NCI-H1436 treated with DMSO at 0.1 percent for 48 hours (cell line): ENCODE results near the gene CNTN4.

ENCODE experiments used
- DNase-seq: peaks from one replicate; lab custom pipeline; 2025; lab: John Stamatoyannopoulos, UW

The CNTN4 gene

DNA sequence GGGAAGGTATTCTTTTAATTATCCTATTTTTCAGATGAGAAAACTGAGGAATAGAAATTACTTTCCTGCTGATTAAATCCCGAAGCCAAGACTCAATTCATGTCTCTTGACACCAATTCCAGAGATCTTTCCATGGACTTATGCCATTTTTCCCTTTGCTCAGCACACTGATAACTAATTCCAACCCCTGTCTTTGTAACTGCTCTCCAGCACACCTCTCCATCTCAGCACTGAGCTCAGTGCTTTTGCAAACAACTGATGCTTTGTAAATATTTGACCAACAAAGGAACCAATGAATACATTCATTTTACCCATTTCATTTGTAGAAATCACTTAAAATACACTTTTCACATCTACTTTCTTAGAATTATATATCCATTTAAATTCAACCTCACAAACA is 762.5 kb downstream of the CNTN4 start:
- DNase-seq = no peak

DNA sequence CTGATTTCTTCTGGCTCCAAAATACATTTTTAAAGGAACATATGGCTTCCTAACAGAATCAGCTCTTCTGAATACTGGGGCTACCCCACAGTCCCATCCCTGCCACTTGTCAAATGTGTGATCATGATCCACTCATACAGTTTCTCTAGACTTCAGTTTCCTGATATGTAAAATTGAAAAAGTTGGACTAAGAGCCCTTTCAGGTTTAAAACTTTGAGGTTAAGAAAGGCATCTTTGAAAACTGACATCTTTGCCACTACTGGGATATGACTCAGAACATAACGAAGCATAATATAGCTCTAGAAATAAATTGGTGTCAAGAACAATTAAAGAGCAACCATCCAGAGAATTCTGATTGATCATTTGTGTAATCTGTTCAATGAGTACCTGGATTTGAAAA is 763.3 kb downstream of the CNTN4 start:
- no peak for DNase-seq

DNA sequence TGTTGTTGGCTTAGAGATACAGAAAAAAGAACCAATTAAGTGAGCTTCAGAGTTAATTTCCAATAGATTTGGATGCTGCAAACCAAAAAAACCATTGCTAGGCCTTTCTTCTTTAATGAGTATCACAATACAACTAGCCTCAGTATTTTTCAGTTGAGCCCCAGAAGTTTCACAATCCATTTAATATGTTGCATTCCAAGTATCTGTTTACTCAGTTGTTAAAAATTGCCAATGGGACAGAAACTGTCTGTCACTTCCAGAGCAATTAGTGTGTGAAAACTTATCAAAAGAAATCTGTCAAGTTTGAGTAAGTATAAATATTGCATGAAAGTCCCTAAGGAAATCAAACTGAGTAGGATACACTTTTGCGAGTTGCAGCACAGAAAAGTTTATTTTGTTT is 763.7 kb downstream of the CNTN4 start:
- no peak for DNase-seq

DNA sequence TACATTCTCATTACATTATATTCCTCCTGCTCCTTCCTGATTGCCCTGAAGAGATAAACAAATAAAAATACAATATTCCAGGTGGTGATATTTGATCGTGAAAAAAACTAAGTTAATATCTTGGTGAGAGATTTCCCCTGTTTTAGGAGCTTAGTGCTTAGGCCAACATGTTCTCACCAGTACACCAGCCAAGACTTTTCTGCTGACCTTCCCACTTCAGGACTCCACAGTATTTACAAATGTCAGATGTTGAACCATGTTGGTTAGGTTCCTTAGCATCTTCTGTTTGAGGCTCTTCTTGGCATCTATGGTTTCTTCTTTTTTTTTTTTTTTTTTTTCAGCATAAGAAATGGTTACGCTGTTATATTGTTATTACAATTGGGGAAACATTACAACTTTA is 764.5 kb downstream of the CNTN4 start:
- no peak for DNase-seq

DNA sequence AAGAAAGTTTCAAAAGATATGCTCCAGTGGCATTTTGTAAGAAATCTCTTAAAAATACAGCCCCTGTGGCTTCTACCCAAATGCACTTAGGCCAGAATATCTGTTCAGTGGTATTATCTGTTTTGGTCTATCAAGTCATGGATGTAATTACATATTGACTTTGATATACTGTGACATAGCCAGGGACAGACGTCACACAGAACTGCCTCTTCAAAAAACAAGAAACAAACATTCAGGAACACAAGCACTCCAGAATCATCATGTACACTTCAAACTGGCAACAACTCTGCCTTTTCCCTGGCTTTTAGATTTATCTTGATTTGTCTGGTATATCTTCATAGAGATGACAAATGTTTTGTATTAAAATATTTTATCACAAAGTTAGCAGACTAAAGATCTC is 771.2 kb downstream of the CNTN4 start:
- DNase-seq = no peak

DNA sequence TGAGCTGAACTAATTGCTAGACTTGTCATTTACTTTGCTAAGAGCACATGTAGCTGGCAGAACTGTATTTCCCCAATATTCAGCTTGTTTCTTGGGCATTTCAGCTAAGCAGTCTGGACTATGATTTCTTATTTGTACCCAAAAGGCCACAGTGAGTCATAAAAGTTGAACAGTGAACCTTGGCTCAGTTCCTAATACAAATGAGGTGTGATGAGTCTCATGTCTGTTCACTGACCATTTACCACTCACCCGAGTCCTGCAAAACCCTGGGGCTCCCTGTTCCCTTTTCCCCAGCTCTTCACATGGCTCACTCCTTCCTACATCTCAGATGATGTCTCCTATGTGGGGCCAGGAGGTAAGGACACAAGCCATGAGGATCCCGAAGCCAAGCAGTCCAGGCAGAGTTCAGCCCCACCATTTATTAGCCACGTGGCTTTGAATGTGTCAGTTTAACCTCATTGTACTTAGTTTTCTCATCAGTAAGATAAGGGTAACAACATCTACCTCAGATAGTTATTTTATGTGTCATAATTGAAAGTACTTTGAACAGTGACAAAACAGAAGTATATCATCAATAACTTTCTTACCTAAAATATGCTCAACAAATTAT is 772.2 kb downstream of the CNTN4 start:
- no peak for DNase-seq

DNA sequence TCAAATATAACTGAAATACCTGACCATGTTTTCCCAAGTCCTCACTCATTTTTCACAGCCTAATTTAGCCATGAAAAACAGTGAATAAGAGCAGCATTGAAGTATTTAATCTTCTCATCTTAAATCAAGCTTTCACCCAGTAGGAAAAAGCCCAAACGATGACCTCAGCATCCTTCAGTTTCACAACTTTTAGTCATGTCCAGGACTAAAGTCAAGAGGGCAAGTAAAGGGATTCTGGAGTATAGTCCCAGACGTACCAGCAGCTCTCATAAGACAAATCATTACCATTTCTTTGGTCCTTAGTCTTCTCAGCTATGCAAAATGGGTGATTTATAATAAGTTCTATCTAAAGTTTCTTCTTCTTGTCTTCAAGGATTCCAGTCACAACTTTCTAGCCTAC is 774.2 kb downstream of the CNTN4 start:
- DNase-seq = no peak

DNA sequence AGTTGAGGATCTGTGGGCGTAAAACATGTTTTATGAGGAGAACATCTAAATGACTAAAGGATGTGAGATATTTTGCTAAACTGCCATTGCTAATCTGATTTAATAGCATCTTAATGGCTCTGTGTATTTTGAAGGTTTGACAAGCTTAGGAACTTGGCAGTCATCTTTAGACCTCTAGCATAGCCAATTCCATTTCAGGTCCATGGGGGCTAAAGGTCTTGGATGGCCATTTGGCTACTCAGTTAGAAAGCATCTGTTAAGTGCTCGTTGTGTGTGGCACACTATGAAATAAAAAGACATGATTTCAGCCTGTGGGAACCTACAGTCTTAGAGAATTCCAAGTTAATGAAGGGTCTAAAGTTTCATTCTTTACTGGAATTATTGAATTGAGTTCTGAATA is 775.3 kb downstream of the CNTN4 start:
- no peak for DNase-seq

DNA sequence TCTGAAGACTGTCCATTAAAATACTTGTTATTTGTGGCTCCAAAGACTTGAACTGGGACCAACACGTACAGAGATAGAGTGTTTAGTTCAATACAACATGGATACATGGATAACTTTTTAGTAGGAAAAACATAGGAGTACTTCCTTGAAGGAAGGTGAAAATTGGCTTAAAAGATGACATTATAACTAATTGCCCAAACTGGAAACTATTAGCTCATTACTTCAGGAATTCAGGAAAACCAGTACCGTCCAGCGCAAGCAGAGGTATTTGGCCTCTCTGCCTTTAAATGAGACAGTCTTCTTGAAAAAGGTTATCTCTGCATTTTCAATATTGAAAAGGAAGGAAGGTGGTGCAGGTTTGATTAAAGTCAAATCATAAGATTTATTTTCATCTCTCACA is 777.0 kb downstream of the CNTN4 start:
- DNase-seq = no peak

DNA sequence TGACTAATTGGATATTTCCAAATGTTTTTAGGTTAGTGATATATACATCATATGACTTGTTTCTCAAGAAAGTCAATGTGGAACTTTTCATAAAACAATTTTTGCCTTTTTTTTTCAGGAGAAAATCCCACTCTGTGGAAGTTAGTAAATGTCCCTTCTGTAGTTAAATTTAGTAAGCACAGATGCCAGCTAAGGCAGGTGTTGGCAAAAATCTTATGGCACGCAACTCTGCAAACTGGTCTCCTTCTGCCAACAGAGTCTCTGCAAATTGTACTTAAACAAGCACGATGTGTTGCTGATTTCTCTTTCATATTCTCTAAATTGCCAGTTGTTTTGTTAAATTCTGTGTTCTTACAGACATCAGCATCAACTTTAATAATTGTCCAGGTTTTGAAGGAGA is 777.7 kb downstream of the CNTN4 start:
- no peak for DNase-seq

DNA sequence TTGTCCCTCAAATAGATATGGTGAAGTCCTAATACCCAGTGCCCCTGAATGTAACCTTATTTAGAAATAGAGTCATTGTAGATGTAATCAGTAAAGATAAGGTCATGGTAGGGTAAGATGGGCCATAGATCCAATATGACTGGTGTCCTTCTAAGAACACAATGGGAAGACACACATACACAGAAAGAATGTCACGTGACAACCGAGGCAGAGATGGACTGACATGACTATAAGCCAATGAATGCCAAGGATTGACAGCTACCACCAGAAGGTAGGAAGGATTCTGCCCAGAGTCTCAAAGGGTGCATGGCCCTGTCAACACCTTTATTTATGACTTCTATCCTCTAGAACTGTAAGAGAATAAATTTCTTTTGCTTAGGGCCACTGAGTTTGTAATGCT is 780.4 kb downstream of the CNTN4 start:
- no peak for DNase-seq

DNA sequence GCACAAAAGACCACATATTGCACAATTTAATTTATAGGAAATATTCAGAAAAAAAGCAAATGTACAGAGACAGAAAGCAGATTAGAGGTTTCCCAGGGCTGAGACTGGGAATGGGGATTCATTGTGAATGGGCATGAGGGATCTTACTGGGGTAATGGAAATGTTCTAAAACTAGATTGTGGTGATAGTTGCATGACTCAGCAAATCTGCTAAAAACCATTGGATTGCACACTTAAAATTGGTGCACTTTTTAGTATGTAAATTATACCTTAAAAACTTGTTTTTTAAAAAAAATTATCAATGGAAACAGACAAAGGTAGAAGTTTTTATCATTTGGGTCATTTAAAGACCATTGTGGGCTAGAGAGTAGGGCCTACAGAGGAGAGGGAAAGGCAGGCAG is 780.9 kb downstream of the CNTN4 start:
- DNase-seq = no peak

DNA sequence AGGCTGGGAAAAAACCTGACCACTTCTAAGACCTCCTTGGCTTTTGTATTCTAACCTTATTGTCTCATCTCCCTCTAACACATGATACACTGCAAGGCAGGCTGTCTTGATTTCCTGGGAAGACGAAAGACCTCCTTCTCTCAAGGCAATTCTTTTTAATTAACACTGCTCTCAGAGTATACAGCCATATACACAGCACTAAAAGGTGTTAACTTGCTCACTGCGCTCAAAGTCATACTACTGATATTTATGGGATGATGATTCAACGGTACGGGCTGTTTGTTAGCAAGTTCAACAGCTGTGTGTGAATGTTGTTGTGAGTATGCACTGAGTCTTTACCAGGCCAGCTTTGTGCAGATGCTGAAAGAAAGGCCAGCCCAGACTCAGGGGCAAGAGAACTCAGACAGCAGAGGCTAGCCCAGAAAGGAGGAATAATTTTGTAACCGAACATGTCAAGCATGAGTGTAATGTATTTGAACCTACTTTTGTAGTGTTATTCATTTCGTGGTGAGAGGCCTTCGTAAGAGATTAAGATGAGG is 781.6 kb downstream of the CNTN4 start:
- no peak for DNase-seq

DNA sequence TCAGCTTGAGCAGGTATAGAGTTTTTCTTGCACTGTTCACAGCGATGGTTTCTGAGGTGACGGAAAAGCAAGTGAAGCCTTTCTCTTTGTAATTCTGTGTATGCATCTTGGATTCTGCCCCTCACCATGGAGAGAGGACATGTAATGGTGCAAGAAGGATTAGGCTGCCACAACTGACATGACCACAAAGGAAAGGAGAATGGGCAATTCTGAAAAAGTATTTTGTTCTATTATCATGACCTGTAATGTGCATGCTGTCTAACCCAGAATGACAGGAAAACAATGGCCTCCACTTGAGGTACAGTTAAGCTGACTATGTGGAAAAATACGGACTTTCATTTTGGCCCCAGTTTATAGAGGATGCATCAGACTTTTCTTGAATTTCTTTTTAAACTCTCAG is 784.6 kb downstream of the CNTN4 start:
- no peak for DNase-seq

DNA sequence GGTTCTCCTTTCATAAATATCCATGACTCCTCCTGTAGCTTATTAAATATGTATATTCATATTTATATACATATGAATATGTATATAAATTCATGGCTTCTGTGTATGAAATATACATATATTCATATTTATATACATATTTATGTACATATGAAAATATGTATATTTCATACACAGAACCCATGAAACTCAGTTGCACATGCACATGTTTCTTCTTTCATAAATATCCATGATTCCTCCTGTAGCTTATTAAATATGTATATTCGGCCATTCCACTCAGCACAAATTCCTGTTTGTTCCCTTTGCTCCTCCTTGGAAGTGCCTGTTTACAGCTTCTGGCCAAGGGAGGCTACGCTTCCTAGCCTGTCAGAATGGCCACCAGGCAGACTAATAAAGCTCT is 789.9 kb downstream of the CNTN4 start:
- DNase-seq = no peak

DNA sequence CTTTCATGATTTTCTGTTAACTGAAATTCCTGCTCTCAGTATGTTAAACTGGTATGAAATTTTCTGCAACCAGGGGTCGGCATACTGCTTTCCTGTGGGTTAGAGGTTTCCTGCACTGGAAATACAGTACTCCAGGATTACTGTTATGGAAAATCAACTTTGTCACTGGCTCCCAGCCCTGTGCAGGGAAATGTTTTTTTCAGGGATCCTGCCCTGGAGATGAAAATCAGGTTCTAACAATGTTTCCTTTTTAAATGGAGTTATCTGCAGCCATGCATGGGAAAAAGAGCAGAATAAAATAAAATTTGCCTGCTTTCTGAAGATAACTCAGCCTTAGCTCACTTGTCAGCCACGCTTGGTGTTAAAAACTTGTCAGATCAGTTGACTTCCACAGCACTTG is 791.1 kb downstream of the CNTN4 start:
- DNase-seq = no peak

DNA sequence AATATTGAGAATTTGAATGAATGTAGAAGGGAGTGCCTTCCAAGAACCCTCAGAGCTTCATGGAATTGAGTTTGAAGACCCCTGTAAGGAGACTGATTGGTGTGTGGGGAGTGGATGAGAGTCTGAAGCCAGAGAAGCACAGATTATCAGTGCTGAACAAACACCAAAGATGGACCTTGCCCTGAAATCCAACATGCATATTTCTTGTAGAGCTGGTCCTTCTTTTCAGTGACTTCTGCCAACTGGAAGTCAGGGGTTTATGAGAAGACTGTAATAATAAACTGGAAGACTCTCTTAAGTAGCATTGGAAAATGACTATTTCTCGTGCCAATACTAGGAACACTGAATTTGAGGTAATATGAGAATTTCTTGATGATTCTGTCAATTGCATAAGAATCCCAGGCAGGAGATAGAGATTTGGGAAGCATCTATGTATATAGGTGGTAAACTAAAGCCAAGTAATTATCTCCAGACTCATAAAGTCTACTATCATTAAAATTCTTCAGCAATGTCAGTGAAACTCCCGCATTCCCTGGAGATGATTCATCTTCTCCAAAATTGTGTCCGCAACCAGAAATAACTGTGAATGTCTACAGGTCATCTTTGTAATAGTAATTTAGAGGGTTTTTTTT is 797.8 kb downstream of the CNTN4 start:
- no peak for DNase-seq

DNA sequence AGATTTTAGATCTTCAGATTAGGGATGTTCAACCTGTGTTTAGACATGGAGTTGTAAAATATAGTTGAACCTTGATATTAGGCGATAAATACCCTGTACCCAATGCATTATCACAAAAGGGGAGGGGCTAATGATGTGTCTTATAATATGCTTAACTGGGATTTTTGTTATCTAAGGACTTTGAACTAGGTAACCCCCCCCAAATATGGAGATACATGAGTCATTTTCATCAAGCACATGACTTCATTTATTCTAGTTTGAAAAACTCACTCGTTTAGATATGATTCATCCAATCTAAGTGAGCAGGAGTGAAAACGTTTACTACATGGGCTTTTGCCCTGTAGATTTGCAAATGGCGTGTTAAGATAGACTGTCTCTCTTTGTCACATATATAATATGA is 799.2 kb downstream of the CNTN4 start:
- no peak for DNase-seq

DNA sequence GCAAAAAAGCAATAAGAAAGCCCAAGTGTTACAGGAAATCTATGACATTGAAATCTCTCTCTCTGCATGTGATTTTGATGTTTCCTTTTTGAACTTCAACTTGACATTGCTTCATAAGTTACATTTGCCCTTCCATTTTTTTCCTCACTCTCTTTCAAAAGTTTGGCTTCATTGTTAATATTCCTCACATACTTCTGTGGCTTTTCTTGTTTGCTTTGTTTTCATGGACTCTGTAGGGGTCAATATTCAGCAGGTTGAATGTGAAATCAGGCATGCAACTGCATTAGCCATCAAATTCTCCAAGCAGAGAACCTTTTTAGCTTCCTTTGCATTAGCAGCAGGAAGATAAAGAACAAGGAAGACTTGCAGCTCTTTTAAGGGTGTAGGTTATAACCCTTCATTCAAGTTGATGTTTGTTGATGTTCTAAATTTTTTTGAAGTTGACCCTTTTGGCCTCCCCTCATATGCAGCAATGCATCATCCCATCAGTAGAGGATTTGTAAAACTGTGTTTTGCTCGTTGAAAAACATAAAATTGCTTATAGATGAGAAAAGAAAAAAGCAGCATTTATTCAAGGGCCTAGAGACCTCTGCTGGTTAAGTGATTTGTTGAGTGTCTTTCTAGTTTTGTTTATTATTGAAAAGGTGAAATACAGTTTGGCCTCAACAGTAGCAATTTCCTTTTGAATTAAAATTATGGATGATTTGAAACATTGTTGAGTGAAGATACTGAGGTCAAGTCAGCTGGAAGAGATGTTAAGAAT is 800.1 kb downstream of the CNTN4 start:
- DNase-seq = no peak

DNA sequence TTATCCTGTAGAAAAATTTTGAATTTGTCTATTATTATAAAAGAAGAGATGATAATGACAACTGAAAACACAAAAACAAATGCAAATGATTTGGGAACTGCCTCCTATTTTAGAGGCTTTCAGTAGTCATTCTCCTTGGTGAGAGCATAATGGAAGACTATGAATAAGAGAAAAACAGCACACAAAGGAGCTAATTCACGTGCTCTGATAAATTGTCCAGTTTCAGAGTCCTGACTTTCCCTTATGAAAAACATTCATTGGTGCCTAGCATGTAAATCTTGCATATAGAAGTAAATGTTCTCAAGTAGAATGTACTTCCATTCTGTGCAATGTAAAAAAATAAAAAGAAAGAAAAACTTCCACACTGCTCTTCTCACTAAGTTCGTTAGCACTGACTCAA is 805.4 kb downstream of the CNTN4 start:
- no peak for DNase-seq

DNA sequence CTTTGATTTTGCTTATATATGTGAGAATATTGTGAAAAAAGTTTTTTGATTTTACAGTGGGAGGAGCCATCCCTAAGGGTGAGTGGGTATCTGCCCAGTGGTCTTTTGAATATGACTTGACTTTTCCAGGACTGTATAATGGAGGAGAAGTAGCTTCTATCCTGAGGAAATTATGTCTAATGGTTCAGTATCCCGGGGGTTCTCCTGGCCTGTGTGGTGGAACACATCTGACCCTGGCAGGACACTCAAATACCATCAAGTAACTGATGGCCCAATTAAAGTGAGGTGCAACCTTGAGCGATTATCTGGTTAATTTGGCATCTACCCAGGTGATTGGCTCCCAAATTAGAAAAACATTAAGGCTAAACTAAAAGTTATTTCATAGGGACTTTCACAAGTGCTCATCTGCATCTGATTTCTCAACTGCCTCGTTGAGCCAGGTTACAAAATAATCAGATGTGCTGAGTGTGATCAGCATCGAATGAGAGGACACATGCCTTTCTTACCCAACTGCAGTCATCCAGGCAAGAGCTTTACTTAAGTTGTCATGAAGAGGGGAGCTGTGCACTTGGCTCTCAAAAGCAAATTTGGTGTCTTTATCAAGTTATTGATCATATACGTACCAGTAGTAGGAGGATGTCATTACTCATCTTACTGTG is 810.2 kb downstream of the CNTN4 start:
- DNase-seq = no peak

DNA sequence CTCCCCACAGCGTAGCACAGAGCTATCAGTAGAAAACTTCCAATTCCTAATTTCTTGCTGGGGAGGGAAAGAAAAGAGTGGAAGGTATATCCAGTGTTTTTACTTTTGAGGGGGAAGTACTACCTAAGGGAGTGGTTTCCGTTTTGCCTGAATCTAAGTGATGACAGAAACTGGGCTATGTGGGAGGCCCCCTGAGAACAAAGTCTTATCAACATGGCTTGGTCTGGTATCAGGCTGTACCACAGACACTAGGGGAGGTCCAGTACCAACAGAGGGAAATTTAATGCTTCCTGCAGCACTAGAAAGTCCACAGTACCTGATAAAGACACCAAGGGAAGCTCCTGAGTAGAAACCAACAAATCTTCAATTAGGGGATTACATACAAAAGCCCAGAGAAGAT is 812.3 kb downstream of the CNTN4 start:
- no peak for DNase-seq

DNA sequence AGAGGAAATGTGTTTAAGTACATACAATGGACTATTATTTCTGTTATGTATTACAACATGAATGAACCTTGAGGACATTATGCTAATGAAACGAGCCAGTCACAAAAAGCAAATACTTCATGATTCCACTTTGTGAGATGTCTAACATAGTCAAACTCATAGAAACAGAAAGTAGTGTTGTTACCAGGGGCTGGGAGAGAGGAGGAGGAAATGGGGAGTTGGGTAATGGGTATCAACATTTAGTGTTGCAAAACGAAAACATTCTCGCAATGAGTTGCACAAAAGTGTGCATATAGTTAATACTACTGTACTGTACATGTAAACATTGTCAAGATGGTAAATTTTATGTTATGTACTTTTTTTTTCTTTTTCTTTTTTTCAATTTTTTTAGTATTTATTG is 817.2 kb downstream of the CNTN4 start:
- no peak for DNase-seq
